Activated CD4-positive, CD25-positive, alpha-beta regulatory T cell treated with anti-CD3 and anti-CD28 coated beads, Interleukin-2, amount 50 U/mL, for 72 hours (primary cell): Measurements from ENCODE around the gene NTF3.

Experiments
- DNase-seq: peaks from one replicate; pipeline ENCODE4 v3.0.0; 2021

The NTF3 gene

GRCh38 chr12:5432011-5432400 is at the start of gene NTF3:
Gene NTF3, plus strand, starts transcription at chr12:5432108. Its CDS starts 217 bp downstream, at chr12:5432325.
- no peak for DNase-seq

- no peak for DNase-seq
Observed at GRCh38 chr12:5384015-5384414, 47.9 kb upstream of the NTF3 start.

- DNase-seq: no peak
Observed at GRCh38 chr12:5388581-5389535, 43.0 kb upstream of the NTF3 start.

- no peak for DNase-seq
Observed at GRCh38 chr12:5390174-5390799, 41.6 kb upstream of the NTF3 start.

- DNase-seq: no peak
Observed at GRCh38 chr12:5391653-5392052, 40.3 kb upstream of the NTF3 start.

GRCh38 chr12:5392961-5393360 is 38.9 kb upstream of the NTF3 start:
- DNase-seq: no peak

- no peak for DNase-seq
Observed at GRCh38 chr12:5395443-5396271, 36.3 kb upstream of the NTF3 start.

- no peak for DNase-seq
Observed at GRCh38 chr12:5396541-5396940, 35.4 kb upstream of the NTF3 start.

GRCh38 chr12:5399266-5399665 is 32.6 kb upstream of the NTF3 start:
- no peak for DNase-seq

GRCh38 chr12:5402009-5402935 is 29.6 kb upstream of the NTF3 start:
- no peak for DNase-seq

GRCh38 chr12:5403411-5403810 is 28.5 kb upstream of the NTF3 start:
- DNase-seq: no peak

GRCh38 chr12:5407034-5407856 is 24.7 kb upstream of the NTF3 start:
- DNase-seq: no peak

GRCh38 chr12:5409619-5410018 is 22.3 kb upstream of the NTF3 start:
- no peak for DNase-seq

- no peak for DNase-seq
Observed at GRCh38 chr12:5416571-5416970, 15.3 kb upstream of the NTF3 start.

- no peak for DNase-seq
Observed at GRCh38 chr12:5417500-5417899, 14.4 kb upstream of the NTF3 start.

GRCh38 chr12:5428332-5429221 is 3.3 kb upstream of the NTF3 start:
- no peak for DNase-seq

- DNase-seq: no peak
Observed at GRCh38 chr12:5429741-5430557, 2.0 kb upstream of the NTF3 start.

GRCh38 chr12:5430641-5431603 is 986 bp upstream of the NTF3 start:
- no peak for DNase-seq
